GM12875 (cell line): ENCODE measurements around the gene PLA2G2E.

Experiments used
- H3K4me3 ChIP-seq: one replicate; pipeline ENCODE4 v1.5.1; 2011; ENCODE audit warnings: low read depth, low read length, control low read depth
- CTCF ChIP-seq: IDR thresholded peaks from 2 replicates; pipeline ENCODE4 v1.5.1; 2011; ENCODE audit warnings: low read depth, mild to moderate bottlenecking, control low read depth, inconsistent platforms, low read length, moderate library complexity, borderline replicate concordance; ENCODE audit not compliant: insufficient read depth

Gene PLA2G2E

GRCh38 chr1:19942657-19943056 is 19.2 kb upstream of the PLA2G2E start:
- H3K4me3 ChIP-seq = no peak overlapping the region
- no peak for TF ChIP-seq CTCF

- H3K4me3 ChIP-seq = no peak overlapping the region
- no peak for TF ChIP-seq CTCF
These were observed 18.7 kb upstream of the PLA2G2E start for GRCh38 chr1:19942088-19942487.

GRCh38 chr1:19941206-19941568 is 17.8 kb upstream of the PLA2G2E start:
- no peak for TF ChIP-seq CTCF
- H3K4me3 ChIP-seq = no peak overlapping the region

GRCh38 chr1:19940486-19941205 is 17.2 kb upstream of the PLA2G2E start:
- TF ChIP-seq CTCF = no peak

GRCh38 chr1:19938472-19938871 is 15.1 kb upstream of the PLA2G2E start:
- H3K4me3 ChIP-seq = no peak overlapping the region
- no peak for TF ChIP-seq CTCF

More at GRCh38 chr1:19940486-19941205, 17.2 kb upstream of the PLA2G2E start:
- H3K4me3 ChIP-seq = no peak overlapping the region

GRCh38 chr1:19936061-19936750 is 12.8 kb upstream of the PLA2G2E start:
- no peak overlapping the region for H3K4me3 ChIP-seq
- TF ChIP-seq CTCF = no peak

- TF ChIP-seq CTCF = no peak
These were observed 10.9 kb upstream of the PLA2G2E start for GRCh38 chr1:19934336-19934735.

More at GRCh38 chr1:19934336-19934735, 10.9 kb upstream of the PLA2G2E start:
- H3K4me3 ChIP-seq = no peak overlapping the region
